Measurements from ENCODE around the gene NIPBL. TPM values are rescaled to one million over a fixed set of nuclear protein-coding genes. Genes with fewer than 3 reads are reported as not detected.
A peak's percentile ranks its signal among the peaks of the same experiment; 100 is the strongest.

Gene NIPBL
- total RNA-seq, 2 donors from 2014 or later, result 29.8 to 38.9 TPM

DNA sequence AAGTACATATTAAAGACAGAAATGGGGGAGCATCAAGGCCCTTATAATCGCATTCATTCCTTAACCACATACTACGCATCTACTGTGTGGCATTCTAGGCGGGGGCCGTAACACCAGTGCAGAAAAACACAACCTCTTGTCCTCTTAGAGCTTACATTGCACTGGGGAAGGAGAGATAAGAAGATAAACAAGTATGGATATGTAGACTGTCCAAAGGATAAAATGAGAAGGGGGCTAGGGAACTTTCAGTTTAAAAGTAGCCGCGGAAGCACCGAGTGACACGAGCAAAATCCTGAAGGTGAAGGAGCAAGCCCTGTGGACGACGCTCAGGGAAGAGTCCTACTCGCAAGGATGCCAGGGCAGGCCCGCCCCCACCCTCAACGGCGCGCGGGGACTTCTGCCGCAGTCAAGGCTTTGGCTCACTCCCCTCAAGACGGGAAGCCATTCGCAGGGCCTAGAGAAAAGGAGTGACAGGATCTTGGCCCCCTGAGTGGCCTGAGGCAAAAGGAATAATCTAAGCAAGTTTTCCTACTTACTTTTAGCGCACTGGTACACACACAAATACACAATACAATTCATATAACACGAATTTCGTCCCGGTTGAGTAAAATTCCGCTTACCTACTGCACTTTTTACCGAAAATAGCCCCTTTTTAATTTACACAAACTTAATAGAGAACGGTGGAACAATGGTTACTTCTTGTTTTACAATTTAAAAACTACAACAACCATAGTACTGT is 1.3 kb upstream of the NIPBL start:
- WGBS, 2 donors, result 0 to 1% methylated on average over 26 of the region's 26 CpGs
- DNase-seq (peak; percentile 27 to 54 (median 32)), ATAC-seq (no peak)
- H3K27ac ChIP-seq, result peak overlapping the region; percentile 46 to 98 (median 95)
- intact Hi-C loops (cut with DNase I), result loop anchor here (10.0 kb wide), 1 partner anchor 70 kb away; no protein-coding TSS in a partner anchor
- no peak for TF ChIP-seq POLR2A (IDR thresholded peaks at IDR 0.05)
- TF ChIP-seq, protein P1, sequence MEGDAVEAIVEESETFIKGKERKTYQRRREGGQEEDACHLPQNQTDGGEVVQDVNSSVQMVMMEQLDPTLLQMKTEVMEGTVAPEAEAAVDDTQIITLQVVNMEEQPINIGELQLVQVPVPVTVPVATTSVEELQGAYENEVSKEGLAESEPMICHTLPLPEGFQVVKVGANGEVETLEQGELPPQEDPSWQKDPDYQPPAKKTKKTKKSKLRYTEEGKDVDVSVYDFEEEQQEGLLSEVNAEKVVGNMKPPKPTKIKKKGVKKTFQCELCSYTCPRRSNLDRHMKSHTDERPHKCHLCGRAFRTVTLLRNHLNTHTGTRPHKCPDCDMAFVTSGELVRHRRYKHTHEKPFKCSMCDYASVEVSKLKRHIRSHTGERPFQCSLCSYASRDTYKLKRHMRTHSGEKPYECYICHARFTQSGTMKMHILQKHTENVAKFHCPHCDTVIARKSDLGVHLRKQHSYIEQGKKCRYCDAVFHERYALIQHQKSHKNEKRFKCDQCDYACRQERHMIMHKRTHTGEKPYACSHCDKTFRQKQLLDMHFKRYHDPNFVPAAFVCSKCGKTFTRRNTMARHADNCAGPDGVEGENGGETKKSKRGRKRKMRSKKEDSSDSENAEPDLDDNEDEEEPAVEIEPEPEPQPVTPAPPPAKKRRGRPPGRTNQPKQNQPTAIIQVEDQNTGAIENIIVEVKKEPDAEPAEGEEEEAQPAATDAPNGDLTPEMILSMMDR (IDR thresholded peaks at IDR 0.05), result no peak
- no peaks in the 10 kb centered on the region for H3K9me3 ChIP-seq
- H3K4me3 ChIP-seq, result peak overlapping the region; percentile 71 to 91
- H3K36me3 ChIP-seq (replicated peaks in 1 of 2; ENCODE audit: insufficient read depth in 1 of 2, low read depth in 2 of 2), result no peaks in the 10 kb centered on the region
- peaks cover 36% of the 10 kb centered on the region for H3K4me1 ChIP-seq
- no peaks in the 10 kb centered on the region for H3K27me3 ChIP-seq

- TF ChIP-seq, protein P1 (IDR thresholded peaks at IDR 0.05), result peak; percentile 31 to 70 (median 52)
- TF ChIP-seq POLR2A (IDR thresholded peaks at IDR 0.05), result no peak
- no peaks in the 10 kb centered on the region for H3K36me3 ChIP-seq (replicated peaks in 1 of 2; ENCODE audit: insufficient read depth in 1 of 2, low read depth in 2 of 2)
- peak overlapping the region; percentile 71 to 91 for H3K4me3 ChIP-seq
- 0% methylated on average over 33 to 47 of the region's 47 CpGs for WGBS, 2 donors
- no peaks in the 10 kb centered on the region for H3K9me3 ChIP-seq
- no peaks in the 10 kb centered on the region for H3K27me3 ChIP-seq
- peaks cover 38% of the 10 kb centered on the region for H3K4me1 ChIP-seq
- peak; percentile 75 to 87 (median 80) for DNase-seq
- ATAC-seq, result peak; percentile 75
- intact Hi-C loops (cut with DNase I), result loop anchor here (10.0 kb wide), 1 partner anchor 69 kb away; no protein-coding TSS in a partner anchor
- peak overlapping the region; percentile 94 to 98 (median 96) for H3K27ac ChIP-seq
These were observed 725 bp upstream of the NIPBL start for GRCh38 chr5:36875790-36876298.

- peak; percentile 65 for ATAC-seq
- intact Hi-C loops (cut with DNase I), result loop anchor here (10.0 kb wide), 1 partner anchor 68 kb away; no protein-coding TSS in a partner anchor
These were observed 547 bp downstream of the NIPBL start for GRCh38 chr5:36876965-36877666.

DNA sequence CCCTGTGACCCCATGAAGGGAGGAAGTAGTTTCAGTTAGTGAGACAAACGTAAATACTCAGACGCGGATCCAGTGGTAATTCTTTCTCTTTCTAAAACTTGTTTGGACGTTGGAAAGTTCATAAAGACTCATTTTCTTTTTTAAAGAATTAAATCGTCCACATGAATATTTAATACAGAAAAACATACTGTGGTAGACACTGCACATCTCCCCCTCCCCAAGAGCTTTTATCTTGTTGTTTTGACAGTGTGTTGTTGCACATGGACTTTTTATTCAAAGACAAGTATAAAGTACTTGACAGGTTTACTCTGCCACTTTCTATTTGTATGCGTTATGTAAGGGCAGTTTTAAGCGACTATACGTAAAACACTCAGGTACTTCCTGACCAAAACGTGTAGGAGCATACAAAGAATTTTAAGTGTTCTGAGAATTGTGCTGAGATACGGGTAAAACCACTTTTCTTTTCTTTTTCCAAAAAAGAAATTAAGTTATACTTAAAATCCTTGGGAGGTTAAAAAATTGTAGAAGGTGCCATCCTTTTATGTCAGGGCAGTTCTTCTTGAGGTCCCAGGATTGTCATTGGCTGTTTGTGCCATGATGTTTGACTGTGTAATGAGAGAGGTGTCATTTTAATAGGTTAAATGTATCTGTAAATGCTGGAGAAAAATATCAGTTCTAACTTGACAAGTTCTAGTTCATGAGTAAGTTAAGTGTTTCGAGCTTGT is 1.3 kb downstream of the NIPBL start:
- WGBS, 2 donors, result 0 to 1% methylated on average over 11 of the region's 11 CpGs
- no peak for ATAC-seq

More at GRCh38 chr5:36876965-36877666, 547 bp downstream of the NIPBL start:
- DNase-seq, result peak; percentile 71 to 80 (median 76)
- Histone ChIP-seq H3K9me3 (no peaks in the 10 kb centered on the region), H3K4me1 (peaks cover 50% of the 10 kb centered on the region), H3K36me3 (replicated peaks in 1 of 2; ENCODE audit: insufficient read depth in 1 of 2, low read depth in 2 of 2) (no peaks in the 10 kb centered on the region), H3K27me3 (no peaks in the 10 kb centered on the region), H3K4me3 (peak overlapping the region; percentile 71 to 91), H3K27ac (peak overlapping the region; percentile 94 to 98 (median 96))
- TF ChIP-seq, protein P1 (IDR thresholded peaks at IDR 0.05), result peak in 1 of 7 experiments; percentile 25
- TF ChIP-seq POLR2A (IDR thresholded peaks at IDR 0.05), result peak in 2 of 3 donors; percentile 68 to 70
- WGBS, 2 donors, result 0 to 1% methylated on average over 26 to 55 of the region's 57 CpGs

More for the DNA sequence above, 1.3 kb downstream of the NIPBL start:
- Histone ChIP-seq H3K36me3 (replicated peaks in 1 of 2; ENCODE audit: insufficient read depth in 1 of 2, low read depth in 2 of 2) (no peaks in the 10 kb centered on the region), H3K27ac (peak overlapping the region; percentile 94 to 98 (median 96)), H3K4me3 (peak overlapping the region; percentile 71 to 91), H3K27me3 (no peaks in the 10 kb centered on the region), H3K4me1 (peaks cover 56% of the 10 kb centered on the region), H3K9me3 (no peaks in the 10 kb centered on the region)
- intact Hi-C loops (cut with DNase I), result loop anchor here (10.0 kb wide), 1 partner anchor 67 kb away; no protein-coding TSS in a partner anchor
- DNase-seq, result no peak
- TF ChIP-seq, protein P1 (IDR thresholded peaks at IDR 0.05), result no peak
- peak in 1 of 3 donors; percentile 33 for TF ChIP-seq POLR2A (IDR thresholded peaks at IDR 0.05)

Measured in body of pancreas (tissue), 4 donors.